IMR-90 (cell line): ENCODE data around the gene OCSTAMP. TPM values are rescaled to one million over a fixed set of nuclear protein-coding genes. Genes with fewer than 3 reads are reported as not detected.

ENCODE experiments used
- ATAC-seq: fragments of 200-7000 bp; cut with Tn5 transposase; 2 replicates; pipeline ENCODE4 v1.9.1; 2020; ENCODE audit warnings: low read depth, mild to moderate bottlenecking, moderate library complexity
- BruUV-seq: library from RNA; stranded (reverse); fragments of 400-500 nt; replicated peaks from 2 replicates; lab custom pipeline; 2021; lab: Mats Ljungman, UMichigan
- CTCF ChIA-PET: fragments of 300-600 bp; formaldehyde crosslinking; extraction: SDS; loops from one replicate; lab custom pipeline; 2021; ENCODE audit warnings: antibody characterized with exemption; lab: Yijun Ruan, JAX
- POLR2A ChIA-PET: fragments of 300-600 bp; sonication (Branson Sonifier 250); formaldehyde crosslinking; loops from one replicate; lab custom pipeline; 2022; ENCODE audit warnings: antibody characterized with exemption; ENCODE audit not compliant: unreplicated experiment; lab: Charles Lee
- DNase-seq: peaks from one replicate; pipeline ENCODE4 v3.0.0; 2013
- H2AFZ ChIP-seq: replicated peaks from 2 replicates; pipeline ENCODE3; 2013; ENCODE audit warnings: low read length, mild to moderate bottlenecking; ENCODE audit not compliant: poor library complexity
- H2AK5ac ChIP-seq: 2 replicates; pipeline ENCODE4 v1.6.1; 2013; ENCODE audit warnings: low read depth, low read length, inconsistent platforms
- H2AK9ac ChIP-seq: replicated peaks from 2 replicates; pipeline ENCODE3; 2013; ENCODE audit warnings: mild to moderate bottlenecking, low read depth, low read length, moderate library complexity; ENCODE audit not compliant: poor library complexity
- H2BK120ac ChIP-seq: 2 replicates; pipeline ENCODE4 v1.6.1; 2013; ENCODE audit warnings: low read depth, low read length, inconsistent platforms
- H2BK15ac ChIP-seq: 3 replicates; pipeline ENCODE4 v1.6.1; 2013; ENCODE audit warnings: low read depth, low read length, inconsistent platforms
- H2BK20ac ChIP-seq: 2 replicates; pipeline ENCODE4 v1.6.1; 2013; ENCODE audit warnings: low read depth, mild to moderate bottlenecking, inconsistent platforms, low read length, moderate library complexity
- H2BK5ac ChIP-seq: 2 replicates; pipeline ENCODE4 v1.6.1; 2013; ENCODE audit warnings: mild to moderate bottlenecking, low read depth, low read length, inconsistent platforms; ENCODE audit not compliant: poor library complexity, severe bottlenecking
- H3K14ac ChIP-seq: replicated peaks from 2 replicates; pipeline ENCODE4 v1.6.1; 2013; ENCODE audit warnings: low read depth, low read length, inconsistent platforms
- H3K18ac ChIP-seq: 2 replicates; pipeline ENCODE4 v1.6.1; 2013; ENCODE audit warnings: low read depth, low read length, control low read depth
- H3K23ac ChIP-seq: 2 replicates; pipeline ENCODE4 v1.6.1; 2013; ENCODE audit warnings: low read depth, low read length, inconsistent platforms
- H3K27ac ChIP-seq: 2 replicates; pipeline ENCODE4 v1.5.1; 2013; ENCODE audit warnings: mild to moderate bottlenecking, control low read depth, low read length; ENCODE audit not compliant: insufficient read depth
- H3K27me3 ChIP-seq: 2 replicates; pipeline ENCODE4 v1.6.1; 2013; ENCODE audit warnings: low read length; ENCODE audit not compliant: control insufficient read depth, insufficient read depth
- H3K36me3 ChIP-seq: 2 replicates; pipeline ENCODE4 v1.6.1; 2013; ENCODE audit warnings: low read length, mixed read lengths; ENCODE audit not compliant: control insufficient read depth, insufficient read depth
- H3K4ac ChIP-seq: 2 replicates; pipeline ENCODE4 v1.6.1; 2013; ENCODE audit warnings: low read depth, low read length, inconsistent platforms
- H3K4me1 ChIP-seq: 2 replicates; pipeline ENCODE4 v1.6.1; 2013; ENCODE audit warnings: low read length, mixed read lengths; ENCODE audit not compliant: control insufficient read depth, insufficient read depth
- H3K4me2 ChIP-seq: 2 replicates; pipeline ENCODE4 v1.6.1; 2013; ENCODE audit warnings: low read depth, mild to moderate bottlenecking, control low read depth, low read length, moderate library complexity
- H3K4me3 ChIP-seq: 2 replicates; pipeline ENCODE4 v1.5.1; 2013; ENCODE audit warnings: low read depth, mild to moderate bottlenecking, control low read depth, low read length, moderate library complexity; ENCODE audit not compliant: insufficient read depth
- H3K56ac ChIP-seq: 2 replicates; pipeline ENCODE4 v1.6.1; 2013; ENCODE audit warnings: low read length, inconsistent platforms; ENCODE audit not compliant: insufficient read depth; ENCODE audit errors: extremely low read depth
- H3K79me1 ChIP-seq, 2 experiments: 2 replicates each; pipeline ENCODE4 v1.6.1; 2013; ENCODE audit warnings: low read length in 2 of 2, inconsistent platforms in 1 of 2, low read depth in 1 of 2
- H3K9ac ChIP-seq: 2 replicates; pipeline ENCODE4 v1.6.1; 2013; ENCODE audit warnings: low read depth, low read length, control low read depth
- H3K9me1 ChIP-seq: 2 replicates; pipeline ENCODE4 v1.6.1; 2013; ENCODE audit warnings: low read length, inconsistent platforms; ENCODE audit not compliant: insufficient read depth
- H3K9me3 ChIP-seq: 2 replicates; pipeline ENCODE4 v1.6.1; 2013; ENCODE audit warnings: low read length; ENCODE audit not compliant: control insufficient read depth, insufficient read depth
- H4K20me1 ChIP-seq: 2 replicates; pipeline ENCODE4 v1.6.1; 2013; ENCODE audit warnings: low read length, inconsistent platforms; ENCODE audit not compliant: insufficient read depth
- H4K5ac ChIP-seq: 2 replicates; pipeline ENCODE4 v1.6.1; 2013; ENCODE audit warnings: mild to moderate bottlenecking, low read depth, low read length, control low read depth
- H4K8ac ChIP-seq, 2 experiments: 2 replicates each; pipeline ENCODE4 v1.6.1; 2013; ENCODE audit warnings: low read depth in 2 of 2, low read length in 2 of 2, control low read depth in 1 of 2, inconsistent platforms in 1 of 2
- H4K91ac ChIP-seq: 2 replicates; pipeline ENCODE4 v1.6.1; 2013; ENCODE audit warnings: low read depth, low read length, inconsistent platforms; ENCODE audit not compliant: insufficient read depth
- BHLHE40 ChIP-seq: fragments of 150-350 bp; IDR thresholded peaks from 2 replicates; pipeline ENCODE4 v1.6.1; 2016; ENCODE audit warnings: mild to moderate bottlenecking, low read depth, low read length
- CEBPB ChIP-seq: IDR thresholded peaks from 2 replicates; pipeline ENCODE4 v1.6.1; 2012; ENCODE audit warnings: low read depth, low read length, improper control_type of control experiment
- CHD1 ChIP-seq: IDR thresholded peaks from 2 replicates; pipeline ENCODE4 v1.6.1; 2012; ENCODE audit warnings: low read depth, low read length, improper control_type of control experiment
- CTCF ChIP-seq: conservative IDR thresholded peaks from 2 replicates; pipeline ENCODE4 v1.5.1; 2012; ENCODE audit warnings: mild to moderate bottlenecking, low read depth, low read length, improper control_type of control experiment
- ELK1 ChIP-seq: fragments of 150-350 bp; IDR thresholded peaks from 2 replicates; pipeline ENCODE4 v1.6.1; 2016; ENCODE audit warnings: low read depth, mild to moderate bottlenecking, low read length, moderate library complexity, borderline replicate concordance
- FOS ChIP-seq: fragments of 150-350 bp; IDR thresholded peaks from 2 replicates; pipeline ENCODE4 v1.6.1; 2016; ENCODE audit warnings: low read depth, low read length
- MAFK ChIP-seq: IDR thresholded peaks from 2 replicates; pipeline ENCODE4 v1.6.1; 2012; ENCODE audit warnings: low read depth, low read length, improper control_type of control experiment
- MAZ ChIP-seq: IDR thresholded peaks from 2 replicates; pipeline ENCODE4 v1.6.1; 2012; ENCODE audit warnings: low read depth, mild to moderate bottlenecking, low read length, improper control_type of control experiment, moderate library complexity, borderline replicate concordance
- MXI1 ChIP-seq: IDR thresholded peaks from 2 replicates; pipeline ENCODE4 v1.6.1; 2012; ENCODE audit warnings: low read depth, mild to moderate bottlenecking, low read length, moderate library complexity, borderline replicate concordance
- POLR2A ChIP-seq: IDR thresholded peaks from 2 replicates; pipeline ENCODE4 v1.6.1; 2012; ENCODE audit warnings: mild to moderate bottlenecking, low read depth, low read length
- RCOR1 ChIP-seq: IDR thresholded peaks from 2 replicates; pipeline ENCODE4 v1.6.1; 2012; ENCODE audit warnings: mild to moderate bottlenecking, low read length, improper control_type of control experiment; ENCODE audit not compliant: insufficient replicate concordance
- RFX5 ChIP-seq: IDR thresholded peaks from 2 replicates; pipeline ENCODE4 v1.8.0; 2012; ENCODE audit warnings: low read depth, mild to moderate bottlenecking, low read length, moderate library complexity
- SMC3 ChIP-seq: fragments of 150-350 bp; IDR thresholded peaks from 2 replicates; pipeline ENCODE4 v1.6.1; 2016; ENCODE audit warnings: low read depth, mild to moderate bottlenecking, antibody characterized with exemption, low read length, moderate library complexity
- USF2 ChIP-seq: fragments of 150-350 bp; IDR thresholded peaks from 2 replicates; pipeline ENCODE4 v1.6.1; 2017; ENCODE audit warnings: mild to moderate bottlenecking, antibody characterized with exemption, low read length, low read depth
- WGBS, 2 experiments: methylation state at CpG; one replicate each; pipeline versions ENCODE4 v1.1.5 to v1.1.7; 2013; ENCODE audit warnings: missing lambda C conversion rate in 2 of 2; ENCODE audit not compliant: insufficient read length in 1 of 2; ENCODE audit errors: extremely low coverage in 2 of 2; 5-methylcytosine and 5-hydroxymethylcytosine counted together
- dilution Hi-C: fragments of 300-500 bp; cut with HindIII; formaldehyde crosslinking; loops from one replicate; pipeline ENCODE4 v1.14.3; 2018; ENCODE audit warnings: low sequenced_read_pairs; ENCODE audit not compliant: unreplicated experiment
- in situ Hi-C: fragments of 300-500 bp; cut with MboI; formaldehyde crosslinking; loops from 3 replicates; pipeline ENCODE4 v1.14.3; 2019; ENCODE audit warnings: low sequenced_read_pairs, inconsistent platforms, mixed read lengths
- intact Hi-C: fragments of 100-400 bp; cut with micrococcal nuclease; formaldehyde crosslinking; loops from 2 replicates; pipeline ENCODE4 v1.10.0; 2022
- polyA plus RNA-seq, 3 experiments: library from polyadenylated mRNA; depleted of rRNA; stranded (reverse); fragments of >200 nt; gene quantifications; 2 replicates each; pipeline ENCODE4 v1.2.3, GENCODE V29; 2012; ENCODE audit warnings: low replicate concordance in 1 of 3
- total RNA-seq: library from RNA; depleted of rRNA; stranded (reverse); fragments of >200 nt; gene quantifications from 2 replicates; pipeline ENCODE4 v1.2.3, GENCODE V29; 2012

The OCSTAMP gene
- total and polyA plus RNA-seq, 2 of the 4 experiments (the other 2 are of a cell fraction) = not detected

GRCh38 chr20:46566125-46566524 lies 15.7 kb upstream of the OCSTAMP start:
- ChIA-PET POLR2A (no interaction called here), CTCF (no interaction called here)
- Histone ChIP-seq H3K79me1 (no peaks in the 10 kb centered on the region), H2BK15ac (no peak overlapping the region), H2BK120ac (no peak overlapping the region), H4K20me1 (no peaks in the 10 kb centered on the region), H4K5ac (no peak overlapping the region), H3K27me3 (0 out of 2 replicates have a peak, but pooled peaks cover 2% of the 10 kb centered on the region), H4K8ac (no peak overlapping the region), H2BK5ac (no peak overlapping the region), H2AK9ac (no peak overlapping the region), H3K18ac (no peak overlapping the region), H3K9me1 (no peaks in the 10 kb centered on the region), H3K4me3 (no peak overlapping the region), H3K14ac (no peak overlapping the region), H4K91ac (no peak overlapping the region), H3K4me1 (peaks cover 4% of the 10 kb centered on the region; the same call in 1 of the 2 replicates), H2AFZ (no peak overlapping the region), H3K4ac (no peak overlapping the region), H3K9me3 (no peaks in the 10 kb centered on the region), H3K36me3 (no peaks in the 10 kb centered on the region), H3K27ac (no peak overlapping the region), H3K4me2 (no peak overlapping the region), H2AK5ac (no peak overlapping the region), H2BK20ac (no peak overlapping the region), H3K9ac (no peak overlapping the region), H3K23ac (no peak overlapping the region), H3K56ac (no peak overlapping the region)
- intact Hi-C loops (no loop called here), in situ Hi-C loops (no loop called here), dilution Hi-C loops (no loop called here)
- BruUV-seq = no TSS peak
- ATAC-seq (no peak), DNase-seq (no peak)
- WGBS, 2 experiments = 100% methylated on average over 1 of the region's 10 CpGs; no CpG with 5 or more reads in 1 of the 2 experiments
- no peak for TF ChIP-seq MAFK
- no peak for TF ChIP-seq ELK1
- no peak for TF ChIP-seq RCOR1
- no peak for TF ChIP-seq SMC3
- no peak for TF ChIP-seq CEBPB
- TF ChIP-seq FOS = no peak
- TF ChIP-seq MXI1 = no peak
- no peak for TF ChIP-seq USF2
- no peak for TF ChIP-seq MAZ
- no peak for TF ChIP-seq CTCF
- no peak for TF ChIP-seq BHLHE40
- TF ChIP-seq RFX5 = no peak
- TF ChIP-seq POLR2A = no peak
- no peak for TF ChIP-seq CHD1
